ENCODE results near the gene MFSD11.

Gene MFSD11

GRCh38 chr17:76737676-76738467 is at the start of gene MFSD11:
Gene MFSD11 (plus strand): TSS chr17:76738119. CDS start chr17:76738353, 234 bp downstream.
- no peak for TF ChIP-seq CTCF (IDR thresholded peaks at IDR 0.05; ENCODE audit: low read depth, low read length)

GRCh38 chr17:76688165-76688622 is 49.7 kb upstream of the MFSD11 start:
- no peak for DNase-seq (ENCODE audit: extremely low read depth, low read depth)
- TF ChIP-seq CTCF (IDR thresholded peaks at IDR 0.05; ENCODE audit: low read depth, low read length): no peak

More at GRCh38 chr17:76737676-76738467, at the start of gene MFSD11:
- peak; percentile 84 for DNase-seq (ENCODE audit: extremely low read depth, low read depth)

- DNase-seq (ENCODE audit: extremely low read depth, low read depth): no peak
- TF ChIP-seq CTCF (IDR thresholded peaks at IDR 0.05; ENCODE audit: low read depth, low read length): no peak
Measured at GRCh38 chr17:76689859-76690258, 48.1 kb upstream of the MFSD11 start.

DNA sequence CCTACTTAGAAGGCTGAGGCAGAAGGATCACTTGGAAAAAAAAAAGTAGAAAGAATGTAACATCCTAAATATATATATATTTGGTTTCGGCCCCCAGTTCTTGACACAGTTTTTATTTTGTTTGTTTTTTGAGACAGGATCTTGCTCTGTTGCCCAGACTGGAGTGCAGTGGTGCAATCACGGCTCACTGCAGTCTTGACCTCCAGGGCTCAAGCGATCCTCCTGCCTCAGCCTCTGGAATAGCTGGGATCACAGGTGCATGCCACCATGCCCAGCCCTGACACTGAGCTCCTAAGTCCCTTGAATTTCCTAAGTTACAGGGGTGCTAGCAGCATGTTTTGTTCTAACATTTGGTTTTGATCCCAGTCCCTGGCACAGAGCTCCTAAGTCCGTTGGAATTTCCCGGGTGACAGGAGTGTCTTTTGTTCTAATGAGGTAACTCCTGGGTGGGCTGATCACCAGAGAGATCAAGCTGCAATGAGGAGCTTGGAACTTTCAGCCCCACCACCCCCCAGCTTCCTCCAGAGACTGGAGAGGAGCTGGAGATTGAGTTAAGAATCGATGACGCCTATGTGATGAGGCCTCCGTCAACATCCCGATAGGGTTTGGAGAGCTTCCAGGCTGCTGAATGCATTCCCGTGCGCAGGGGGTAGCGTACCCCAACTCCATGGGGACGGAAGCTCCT is 47.2 kb upstream of the MFSD11 start:
- no peak for DNase-seq (ENCODE audit: extremely low read depth, low read depth)
- TF ChIP-seq CTCF (IDR thresholded peaks at IDR 0.05; ENCODE audit: low read depth, low read length): no peak

DNA sequence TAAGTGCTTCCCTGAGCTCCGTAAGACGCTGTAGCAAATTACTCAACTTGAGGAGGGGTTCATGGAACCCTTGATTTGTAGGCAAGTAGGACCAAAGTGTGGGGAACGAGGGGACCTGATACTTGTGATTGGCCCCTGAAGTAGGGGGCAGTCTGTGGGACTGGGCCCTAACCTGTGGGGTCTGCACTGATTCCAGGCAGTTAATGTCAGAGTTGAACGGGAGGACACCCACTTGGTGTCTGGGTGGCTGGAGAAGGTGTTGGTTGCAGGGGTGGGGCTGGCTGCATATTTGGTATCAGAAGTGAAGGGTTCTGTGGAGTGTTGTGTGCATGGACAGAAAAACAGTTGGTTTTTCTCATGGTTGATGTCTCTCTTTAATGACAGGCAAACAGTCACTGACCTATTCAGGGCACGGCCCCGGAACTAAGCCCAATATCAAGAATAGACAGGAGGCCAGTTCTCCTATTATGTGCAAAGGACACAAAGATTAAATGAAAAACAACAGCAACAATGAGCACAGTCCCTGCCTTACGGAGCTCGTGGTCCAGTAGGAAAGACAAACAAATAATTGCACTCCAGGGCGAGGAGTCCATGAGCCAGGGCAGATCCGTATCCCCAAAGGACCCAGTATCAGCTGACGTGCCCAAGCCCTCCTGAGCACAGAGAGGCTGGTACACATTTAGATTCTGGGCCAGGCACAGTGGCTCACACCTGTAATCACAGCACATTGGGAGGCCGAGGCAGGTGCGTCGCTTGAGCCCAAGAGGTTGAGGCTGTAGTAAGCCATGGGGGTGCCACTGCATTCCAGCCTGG is 46.3 kb upstream of the MFSD11 start:
- no peak for TF ChIP-seq CTCF (IDR thresholded peaks at IDR 0.05; ENCODE audit: low read depth, low read length)
- DNase-seq (ENCODE audit: extremely low read depth, low read depth): no peak

DNA sequence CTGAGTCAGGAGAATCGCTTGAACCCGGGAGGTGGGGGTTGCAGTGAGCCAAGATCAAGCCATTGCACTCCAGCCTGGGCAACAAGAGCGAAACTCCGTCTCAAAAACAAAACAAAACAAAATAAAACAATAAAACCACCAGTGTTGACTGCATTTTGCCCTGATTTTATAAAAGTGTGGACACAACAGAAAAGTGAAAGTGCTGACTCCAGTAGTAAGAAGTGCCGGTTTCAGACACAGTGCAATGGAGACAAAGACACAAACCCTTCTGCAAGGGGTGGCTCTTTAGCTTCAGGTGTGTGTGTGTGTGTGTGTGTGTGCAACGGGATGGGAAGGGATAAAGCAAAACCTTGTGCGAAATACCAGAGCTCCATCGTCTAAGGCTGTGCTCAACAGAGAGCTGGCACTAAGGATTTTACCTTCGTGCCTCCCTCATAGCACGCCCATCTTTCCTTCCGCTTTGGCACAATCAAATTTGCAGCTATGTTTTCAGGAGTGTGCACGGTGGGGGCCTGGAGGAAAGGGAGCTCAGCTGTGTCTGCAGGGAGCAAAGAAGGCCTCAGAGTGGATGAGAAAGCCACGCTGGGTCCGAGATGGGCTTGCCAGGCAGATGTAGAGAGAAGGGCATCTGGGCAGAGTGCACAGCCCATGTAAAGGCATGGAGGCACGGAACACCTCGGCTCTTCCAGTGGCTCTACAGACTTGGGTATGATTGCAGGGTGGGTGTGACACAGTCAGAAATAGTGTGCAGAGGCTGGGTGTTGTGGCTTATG is 42.7 kb upstream of the MFSD11 start:
- TF ChIP-seq CTCF (IDR thresholded peaks at IDR 0.05; ENCODE audit: low read depth, low read length): no peak
- no peak for DNase-seq (ENCODE audit: extremely low read depth, low read depth)
